GM19395 (cell line): ENCODE data around the gene TMIGD2.
"Not testable (repeated sequence)": the region's sequence is repeated elsewhere in the genome, so short reads cannot be mapped to it uniquely, and the experiment has no call there.

Experiments used
- ATAC-seq: cut with Tn5 transposase; IDR thresholded peaks from one replicate; pipeline ENCODE4 v1.9.1; 2021; ENCODE audit warnings: mild to moderate bottlenecking, moderate library complexity; ENCODE audit not compliant: unreplicated experiment

Gene TMIGD2

GRCh38 chr19:4297901-4298809, 4.0 kb downstream of the TMIGD2 start:
- no peak for ATAC-seq

GRCh38 chr19:4295972-4296771, 6.0 kb downstream of the TMIGD2 start:
- ATAC-seq: no peak

GRCh38 chr19:4294389-4294788, 7.8 kb downstream of the TMIGD2 start:
- ATAC-seq: no peak

GRCh38 chr19:4292515-4292914, 9.7 kb downstream of the TMIGD2 start:
- ATAC-seq: no peak

GRCh38 chr19:4291184-4291732, 10.9 kb downstream of the TMIGD2 start:
- ATAC-seq: no peak

GRCh38 chr19:4288091-4288777, 14.0 kb downstream of the TMIGD2 start:
- ATAC-seq: no peak

- ATAC-seq: not testable (repeated sequence)
These were observed 16.0 kb downstream of the TMIGD2 start for GRCh38 chr19:4286141-4286540.

GRCh38 chr19:4284974-4285373, 17.2 kb downstream of the TMIGD2 start:
- no peak for ATAC-seq

GRCh38 chr19:4284176-4284958, 17.8 kb downstream of the TMIGD2 start:
- ATAC-seq: no peak

- no peak for ATAC-seq
These were observed 22.4 kb downstream of the TMIGD2 start for GRCh38 chr19:4279530-4280422.

GRCh38 chr19:4279267-4279529, 23.0 kb downstream of the TMIGD2 start:
- no peak for ATAC-seq

GRCh38 chr19:4278419-4279266, 23.5 kb downstream of the TMIGD2 start, which contains the start of gene SHD:
Gene SHD, plus strand, starts transcription at chr19:4279266. Its CDS starts 798 bp downstream, at chr19:4280064.
- no peak for ATAC-seq

GRCh38 chr19:4278010-4278409, 24.2 kb downstream of the TMIGD2 start:
- ATAC-seq: no peak

GRCh38 chr19:4277191-4277696, 24.9 kb downstream of the TMIGD2 start:
- no peak for ATAC-seq

- not testable (repeated sequence) for ATAC-seq
These were observed 27.9 kb downstream of the TMIGD2 start for GRCh38 chr19:4274321-4274686.

GRCh38 chr19:4272894-4273293, 29.3 kb downstream of the TMIGD2 start:
- no peak for ATAC-seq

- no peak for ATAC-seq
These were observed 33.3 kb downstream of the TMIGD2 start for GRCh38 chr19:4268816-4269430.
